MM.1S (cell line): ENCODE data around the gene KCNIP1.

ENCODE experiments used
- DNase-seq: peaks from one replicate; pipeline ENCODE4 v3.0.0-alpha.2; 2015
- H2AFZ ChIP-seq: fragments of 300-600 bp; sonication (generic); 2 replicates; pipeline ENCODE4 v1.6.0; 2016; ENCODE audit warnings: antibody characterized with exemption, low read length
- H3F3A ChIP-seq: fragments of 300-600 bp; sonication (generic); 2 replicates; pipeline ENCODE4 v1.6.1; 2016; ENCODE audit warnings: mild to moderate bottlenecking, antibody characterized with exemption, low read length, moderate library complexity, mixed read lengths; ENCODE audit not compliant: insufficient read depth
- H3K27ac ChIP-seq: fragments of 300-600 bp; sonication (generic); 2 replicates; pipeline ENCODE4 v1.5.1; 2016; ENCODE audit warnings: mild to moderate bottlenecking, low read length
- H3K27me3 ChIP-seq: fragments of 300-600 bp; sonication (generic); replicated peaks from 2 replicates; pipeline ENCODE4 v1.6.0; 2016; ENCODE audit warnings: low read length; ENCODE audit not compliant: insufficient read depth
- H3K36me3 ChIP-seq: fragments of 300-600 bp; sonication (generic); replicated peaks from 2 replicates; pipeline ENCODE4 v1.6.1; 2016; ENCODE audit warnings: mild to moderate bottlenecking, low read length, mixed read lengths; ENCODE audit not compliant: insufficient read depth
- H3K4me1 ChIP-seq: fragments of 300-600 bp; sonication (generic); 2 replicates; pipeline ENCODE4 v1.6.1; 2016; ENCODE audit warnings: low read length, mixed read lengths
- H3K4me2 ChIP-seq: fragments of 300-600 bp; sonication (generic); 2 replicates; pipeline ENCODE4 v1.6.0; 2016; ENCODE audit warnings: low read depth, low read length
- H3K4me3 ChIP-seq: fragments of 300-600 bp; sonication (generic); 2 replicates; pipeline ENCODE4 v1.5.1; 2016; ENCODE audit warnings: low read length, mixed read lengths
- H3K79me2 ChIP-seq: fragments of 300-600 bp; sonication (generic); 2 replicates; pipeline ENCODE4 v1.6.1; 2016; ENCODE audit warnings: mixed run types, low read length, mixed read lengths
- H3K9ac ChIP-seq: fragments of 300-600 bp; sonication (generic); 2 replicates; pipeline ENCODE4 v1.6.1; 2016; ENCODE audit warnings: low read length, mixed read lengths
- H3K9me2 ChIP-seq: fragments of 300-600 bp; sonication (generic); replicated peaks from 2 replicates; pipeline ENCODE4 v1.6.1; 2016; ENCODE audit warnings: mild to moderate bottlenecking, low read length, mixed read lengths; ENCODE audit not compliant: insufficient read depth
- H3K9me3 ChIP-seq: fragments of 300-600 bp; sonication (generic); replicated peaks from 2 replicates; pipeline ENCODE4 v1.6.1; 2016; ENCODE audit warnings: mild to moderate bottlenecking, low read length, mixed read lengths; ENCODE audit not compliant: insufficient read depth
- H4K20me1 ChIP-seq: fragments of 300-600 bp; sonication (generic); 2 replicates; pipeline ENCODE4 v1.6.1; 2016; ENCODE audit warnings: mild to moderate bottlenecking, low read length, moderate library complexity, mixed read lengths; ENCODE audit not compliant: insufficient read depth
- CTCF ChIP-seq: fragments of 300-600 bp; sonication (generic); IDR thresholded peaks from 2 replicates; pipeline ENCODE4 v1.5.1; 2016; ENCODE audit warnings: antibody characterized with exemption, low read length, mixed read lengths
- EZH2 ChIP-seq: fragments of 300-600 bp; sonication (generic); optimal IDR thresholded peaks from 2 replicates; pipeline ENCODE3; 2017; ENCODE audit warnings: low read depth, mild to moderate bottlenecking, antibody characterized with exemption, low read length, mixed read lengths
- EZH2phosphoT487 ChIP-seq: fragments of 300-600 bp; sonication (generic); IDR thresholded peaks from 2 replicates; pipeline ENCODE4 v1.6.1; 2018; ENCODE audit warnings: antibody characterized with exemption, low read length

Gene KCNIP1

GRCh38 chr5:170693701-170694100 lies 189.9 kb downstream of the KCNIP1 start:
- no peak overlapping the region for H2AFZ ChIP-seq
- TF ChIP-seq EZH2phosphoT487 (no peak), CTCF (no peak), EZH2 (no peak)
- no peak overlapping the region for H3K4me2 ChIP-seq
- H3K9ac ChIP-seq, result no peak overlapping the region
- H3K4me3 ChIP-seq, result no peak overlapping the region
- no peaks in the 10 kb centered on the region for H3K4me1 ChIP-seq
- DNase-seq, result no peak
- no peaks in the 10 kb centered on the region for H3K79me2 ChIP-seq
- no peak overlapping the region for H3K27ac ChIP-seq
- H3K9me3 ChIP-seq, result no peaks in the 10 kb centered on the region
- H3K36me3 ChIP-seq, result no peaks in the 10 kb centered on the region
- H3K27me3 ChIP-seq, result no peaks in the 10 kb centered on the region
- H4K20me1 ChIP-seq, result no peaks in the 10 kb centered on the region
- no peaks in the 10 kb centered on the region for H3K9me2 ChIP-seq
- H3F3A ChIP-seq, result no peaks in the 10 kb centered on the region

- Histone ChIP-seq H3K4me3 (no peak overlapping the region), H2AFZ (no peak overlapping the region), H3F3A (no peaks in the 10 kb centered on the region), H3K27me3 (no peaks in the 10 kb centered on the region), H4K20me1 (no peaks in the 10 kb centered on the region), H3K9me3 (no peaks in the 10 kb centered on the region), H3K79me2 (no peaks in the 10 kb centered on the region), H3K9ac (no peak overlapping the region), H3K4me1 (no peaks in the 10 kb centered on the region), H3K36me3 (no peaks in the 10 kb centered on the region), H3K9me2 (no peaks in the 10 kb centered on the region), H3K27ac (no peak overlapping the region), H3K4me2 (no peak overlapping the region)
- no peak for DNase-seq
- TF ChIP-seq EZH2phosphoT487 (no peak), CTCF (no peak), EZH2 (no peak)
Measured at GRCh38 chr5:170694911-170695310, 191.1 kb downstream of the KCNIP1 start.

GRCh38 chr5:170697031-170697430 lies 193.2 kb downstream of the KCNIP1 start:
- Histone ChIP-seq H3K27ac (no peak overlapping the region), H3K4me1 (no peaks in the 10 kb centered on the region), H3K4me2 (no peak overlapping the region), H3K79me2 (no peaks in the 10 kb centered on the region), H3K9ac (no peak overlapping the region), H2AFZ (no peak overlapping the region), H3K4me3 (no peak overlapping the region), H3F3A (no peaks in the 10 kb centered on the region), H3K36me3 (no peaks in the 10 kb centered on the region), H3K27me3 (no peaks in the 10 kb centered on the region), H4K20me1 (no peaks in the 10 kb centered on the region), H3K9me2 (no peaks in the 10 kb centered on the region), H3K9me3 (no peaks in the 10 kb centered on the region)
- TF ChIP-seq CTCF (no peak), EZH2phosphoT487 (no peak), EZH2 (no peak)
- DNase-seq, result no peak
